Stimulated activated CD4-positive, alpha-beta T cell treated with anti-CD3 and anti-CD28 coated beads, Interleukin-12 subunit alpha, Interleukin-12 subunit beta, amount 100 ng/mL, for 48 hours (primary cell): ENCODE data around the gene C1orf216.
"Not testable (repeated sequence)": the region's sequence is repeated elsewhere in the genome, so short reads cannot be mapped to it uniquely, and the experiment has no call there.

Experiments used
- DNase-seq, 3 donors: peaks; one replicate each; pipeline ENCODE4 v3.0.0-alpha.2; 2020; ENCODE audit warnings: low read depth in 2 of 3, low spot score in 1 of 3

Gene C1orf216

DNA sequence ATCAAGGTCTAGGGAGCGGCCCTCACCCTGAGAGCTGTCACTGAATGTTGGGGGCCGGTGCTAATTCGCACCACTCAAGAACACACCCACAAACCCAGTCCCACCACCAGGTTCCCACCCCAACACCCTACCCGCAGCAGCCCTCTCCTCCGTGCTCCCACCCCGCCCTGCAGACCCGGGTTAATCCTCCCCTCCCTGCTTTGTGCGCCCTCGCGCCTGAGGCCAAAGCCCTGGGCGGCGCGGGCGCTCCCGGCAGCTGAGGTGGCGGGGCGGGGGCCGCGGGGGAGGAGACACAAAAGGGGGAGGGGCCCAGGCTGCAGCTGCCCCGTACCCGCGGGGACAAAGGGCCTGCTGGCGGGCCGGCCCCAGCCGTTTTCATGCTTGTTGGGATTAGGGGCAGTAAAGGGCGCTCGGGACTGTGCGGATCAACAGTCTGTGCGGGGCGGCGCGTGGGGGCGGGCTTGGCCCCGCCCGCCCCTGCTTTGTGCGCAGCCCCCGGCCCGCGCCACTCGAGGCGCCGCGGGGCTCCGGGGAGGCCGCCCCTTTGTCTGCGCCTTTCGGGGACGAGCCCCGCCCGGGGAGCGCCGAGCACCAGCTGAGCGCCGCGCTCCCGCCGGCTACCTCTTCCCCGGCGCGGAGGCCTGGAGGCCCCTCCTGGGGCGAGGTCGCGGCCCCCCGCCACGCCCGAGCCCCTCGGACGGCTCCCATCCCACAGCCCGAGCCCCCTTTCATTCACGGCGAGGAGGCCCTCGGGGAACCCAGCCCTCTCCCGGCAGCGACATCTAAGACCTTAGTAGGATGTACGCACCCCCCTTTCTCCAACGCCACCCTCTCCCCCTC, 10.9 kb downstream of the C1orf216 start:
- no peak for DNase-seq

DNA sequence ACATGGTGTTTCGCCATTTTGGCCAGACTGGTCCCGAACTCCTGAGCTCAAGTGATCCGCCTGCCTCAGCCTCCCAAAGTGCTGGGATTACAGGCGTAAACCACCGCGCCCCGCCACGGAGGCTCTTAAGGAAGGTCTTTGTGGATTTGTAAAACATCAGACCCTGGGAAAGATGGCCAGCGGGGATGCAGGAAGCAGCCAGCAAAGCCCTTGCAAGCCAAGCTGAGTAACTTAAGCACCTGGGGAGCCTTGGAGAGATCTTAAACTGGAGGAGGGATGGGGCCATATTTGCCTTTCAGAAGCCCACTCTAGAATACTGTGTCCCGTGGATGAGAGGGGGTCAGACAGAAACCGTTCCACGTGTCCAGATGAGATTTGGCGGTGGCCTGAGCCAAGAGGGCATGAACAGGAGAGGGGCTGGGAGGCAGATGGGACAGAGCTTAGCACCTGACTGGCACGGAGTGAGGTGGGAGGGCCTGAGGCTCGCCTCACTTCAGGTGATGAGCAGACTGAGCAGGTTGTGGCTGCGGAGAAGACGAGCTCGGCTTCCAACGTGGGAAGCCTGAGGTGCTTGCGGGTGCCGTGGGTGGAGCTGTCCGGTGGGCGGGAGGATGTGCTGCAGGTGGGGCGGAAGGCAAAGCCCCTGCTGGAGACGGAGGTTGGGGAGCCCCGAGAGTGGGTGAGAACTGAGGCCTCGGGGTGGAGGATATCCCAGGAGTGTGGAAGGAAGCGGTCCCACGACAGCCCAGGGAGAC, 11.7 kb downstream of the C1orf216 start:
- DNase-seq: no peak

DNA sequence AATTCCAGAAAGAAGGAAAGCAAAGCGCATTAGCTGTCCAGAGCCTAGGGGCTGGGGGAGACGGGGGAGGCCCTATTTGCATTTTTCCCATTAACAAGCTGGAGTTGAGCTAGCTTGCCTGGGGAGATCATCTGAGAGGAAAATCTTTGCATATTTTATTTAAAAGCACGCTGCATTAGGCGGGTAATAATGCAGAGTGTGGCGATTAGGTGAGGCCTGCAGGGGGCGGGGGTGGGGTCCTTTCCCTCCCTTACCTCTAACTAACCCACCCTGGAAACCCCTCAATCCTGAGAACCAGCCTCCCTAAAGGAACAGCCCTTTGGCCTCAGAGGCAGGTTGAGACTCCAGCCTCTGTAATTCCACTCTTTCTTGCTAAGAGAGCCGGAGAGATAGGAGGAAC, 16.2 kb downstream of the C1orf216 start:
- DNase-seq: no peak

DNA sequence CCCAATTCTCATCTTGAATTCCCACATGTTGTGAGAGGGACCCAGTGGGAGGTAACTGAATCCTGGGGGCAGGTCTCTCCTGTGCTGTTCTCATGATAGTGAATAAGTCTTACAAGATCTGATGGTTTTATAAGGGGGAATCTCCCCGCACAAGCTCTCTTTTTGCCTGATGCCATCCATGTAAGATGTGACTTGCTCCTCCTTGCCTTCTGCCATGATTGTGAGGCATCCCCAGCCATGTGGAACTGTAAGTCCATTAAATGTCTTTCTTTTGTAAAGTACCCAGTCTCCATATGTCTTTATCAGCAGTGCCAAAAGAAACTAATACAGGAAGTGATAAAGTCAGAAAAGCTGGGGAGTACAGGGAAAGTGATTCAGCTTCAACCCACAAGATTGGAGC, 19.5 kb downstream of the C1orf216 start:
- not testable (repeated sequence) for DNase-seq

- no peak for DNase-seq
Observed at GRCh38 chr1:35692317-35692716, 26.4 kb downstream of the C1orf216 start.

- no peak for DNase-seq
Observed at GRCh38 chr1:35691571-35692220, 27.0 kb downstream of the C1orf216 start.

DNA sequence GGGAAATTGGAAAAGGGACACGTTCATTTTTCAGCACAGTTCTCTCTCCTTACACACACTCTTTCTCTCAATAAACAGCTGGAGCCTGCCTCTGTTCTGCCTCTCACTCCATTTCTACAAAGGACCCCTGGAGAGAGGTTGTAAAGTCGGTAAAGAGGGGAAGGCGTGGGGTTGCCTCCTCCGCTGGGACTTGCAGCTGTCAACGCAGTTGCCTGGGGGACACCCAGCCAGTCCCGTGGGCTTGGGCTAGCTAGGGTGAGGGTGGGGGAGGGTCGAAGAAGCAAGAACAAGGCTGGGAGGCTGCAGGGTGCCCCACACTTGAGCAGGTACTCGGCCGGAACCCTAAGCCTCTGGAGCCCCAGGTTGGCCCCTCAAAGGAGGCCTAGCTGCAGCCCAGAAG, 27.6 kb downstream of the C1orf216 start:
- no peak for DNase-seq

DNA sequence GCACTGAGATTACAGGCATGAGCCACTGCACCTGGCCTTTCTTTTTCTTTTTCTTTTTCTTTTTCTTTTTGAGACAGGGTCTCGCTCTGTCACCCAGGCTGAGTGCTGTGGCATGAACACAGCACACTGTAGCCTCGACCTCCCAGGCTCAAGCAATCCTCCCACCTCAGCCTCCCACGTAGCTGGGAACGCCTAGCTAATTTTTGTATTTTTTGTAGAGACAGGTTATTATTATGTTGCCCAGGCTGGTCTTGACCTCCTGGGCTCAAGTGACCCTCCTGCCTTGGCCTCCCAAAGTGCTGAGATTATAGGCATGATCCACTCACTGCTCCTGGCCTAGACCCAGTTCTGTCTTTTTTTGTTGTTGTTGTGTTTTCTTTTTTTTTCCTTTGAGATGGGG, 28.6 kb downstream of the C1orf216 start:
- DNase-seq: not testable (repeated sequence)

GRCh38 chr1:35688161-35688560, 30.5 kb downstream of the C1orf216 start:
- DNase-seq: no peak

DNA sequence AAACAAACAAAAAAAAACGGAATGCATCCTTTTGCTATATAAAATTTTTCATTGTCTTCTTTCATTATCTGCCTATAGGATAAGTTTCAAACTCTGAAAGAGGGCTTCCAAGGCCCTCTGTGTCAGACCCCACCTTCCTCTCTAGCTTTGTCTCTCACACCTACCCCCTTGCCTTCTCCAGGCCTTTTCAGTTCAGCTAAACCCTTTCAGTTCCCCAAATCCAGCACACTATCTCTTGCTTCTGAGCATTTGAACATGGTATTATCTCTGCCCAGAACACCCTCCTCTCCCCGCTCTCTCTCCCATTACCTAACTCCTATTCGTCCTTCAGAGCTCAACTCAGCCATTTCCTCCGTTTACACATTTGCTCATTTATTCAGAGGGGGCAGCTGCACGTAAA, 35.7 kb downstream of the C1orf216 start:
- no peak for DNase-seq

- DNase-seq: no peak
Observed at GRCh38 chr1:35680271-35680670, 38.4 kb downstream of the C1orf216 start.

GRCh38 chr1:35675773-35676172, 42.9 kb downstream of the C1orf216 start:
- DNase-seq: no peak

GRCh38 chr1:35674111-35674510, 44.6 kb downstream of the C1orf216 start:
- DNase-seq: no peak

- no peak for DNase-seq
Observed at GRCh38 chr1:35672116-35672515, 46.6 kb downstream of the C1orf216 start.

DNA sequence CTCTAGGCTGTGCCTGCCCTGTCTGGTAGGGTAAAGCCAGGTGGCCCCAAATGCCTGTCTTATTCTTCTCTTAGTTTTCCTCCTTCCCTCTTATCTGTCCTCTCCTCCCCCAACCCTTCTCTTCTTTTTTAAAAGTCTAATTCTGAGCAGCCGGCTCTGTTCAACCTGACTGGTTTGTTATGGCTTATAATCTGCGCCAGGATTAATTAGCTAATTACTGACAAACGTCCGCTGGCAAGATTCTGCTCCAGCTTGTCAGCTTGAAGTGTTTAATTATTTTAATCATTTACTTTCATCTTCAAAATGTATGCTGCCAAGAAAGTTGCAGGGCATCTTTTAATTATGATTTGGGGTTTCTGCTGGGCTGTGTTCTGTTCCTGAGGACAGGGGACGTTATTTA, 50.2 kb downstream of the C1orf216 start:
- DNase-seq: no peak

- DNase-seq: no peak
Observed at GRCh38 chr1:35666916-35667315, 51.8 kb downstream of the C1orf216 start.

GRCh38 chr1:35666216-35666615, 52.5 kb downstream of the C1orf216 start:
- DNase-seq: no peak
